B cell (primary cell): ENCODE results near the gene APOE. TPM values are rescaled to one million over a fixed set of nuclear protein-coding genes. Genes with fewer than 3 reads are reported as not detected.

Experiments used
- ATAC-seq: fragments of 200-7000 bp; cut with Tn5 transposase; one replicate; pipeline ENCODE4 v1.10.0; 2021; ENCODE audit warnings: low read depth, mild to moderate bottlenecking, moderate number of reproducible peaks, moderate library complexity
- CTCF ChIA-PET: fragments of 350-600 bp; sonication (Branson Sonifier 250); formaldehyde crosslinking; loops from one replicate; lab custom pipeline; 2021; ENCODE audit warnings: antibody characterized with exemption, inconsistent platforms; lab: Charles Lee
- POLR2A ChIA-PET: fragments of 350-600 bp; sonication (Branson Sonifier 250); formaldehyde crosslinking; loops from one replicate; lab custom pipeline; 2021; ENCODE audit warnings: antibody characterized with exemption; lab: Charles Lee
- DNase-seq: peaks from one replicate; pipeline ENCODE4 v3.0.0; 2013
- H2AFZ ChIP-seq: 2 replicates; pipeline ENCODE4 v1.6.1; 2012; ENCODE audit warnings: mild to moderate bottlenecking, low read depth, low read length; ENCODE audit not compliant: insufficient read depth, poor library complexity, severe bottlenecking
- H3K27ac ChIP-seq, 2 donors: 1 replicate in 1 of 2; 2 replicates in 1 of 2; pipeline ENCODE4 v1.5.1; 2012 to 2013; ENCODE audit warnings: low read length in 2 of 2, mild to moderate bottlenecking in 2 of 2, moderate library complexity in 1 of 2
- H3K27me3 ChIP-seq, 4 experiments: fragments of 200-600 bp in 1 of 4; sonication (generic) in 1 of 4; replicated peaks in 1 of 4; 1 replicate in 2 of 4; 2 replicates in 2 of 4; pipeline versions ENCODE4 v1.6.1 to v1.7.0; 2013 to 2016; ENCODE audit warnings: low read length in 3 of 4, mild to moderate bottlenecking in 2 of 4, mixed read lengths in 1 of 4, moderate library complexity in 1 of 4; ENCODE audit not compliant: insufficient read depth in 4 of 4, control insufficient read depth in 3 of 4; ENCODE audit errors: control extremely low read depth in 1 of 4
- H3K36me3 ChIP-seq, 2 experiments: replicated peaks in 1 of 2; 1 replicate in 1 of 2; 2 replicates in 1 of 2; pipeline versions ENCODE4 v1.6.1 to v1.7.1; 2013; ENCODE audit warnings: low read length in 1 of 2; ENCODE audit not compliant: insufficient read depth in 2 of 2, control insufficient read depth in 1 of 2; ENCODE audit errors: control extremely low read depth in 1 of 2, extremely low read depth in 1 of 2
- H3K4me1 ChIP-seq, 2 donors: fragments of 200-600 bp in 1 of 2; sonication (generic) in 1 of 2; 1 replicate in 1 of 2; 2 replicates in 1 of 2; pipeline versions ENCODE4 v1.5.1 to v1.6.1; 2013 to 2017; ENCODE audit warnings: low read length in 2 of 2; ENCODE audit not compliant: control insufficient read depth in 2 of 2, insufficient read depth in 2 of 2
- H3K4me2 ChIP-seq: replicated peaks from 2 replicates; pipeline ENCODE3; 2012; ENCODE audit warnings: mild to moderate bottlenecking, low read depth, low read length; ENCODE audit not compliant: poor library complexity, severe bottlenecking
- H3K4me3 ChIP-seq, 5 experiments: fragments of 200-600 bp in 1 of 5; sonication (generic) in 1 of 5; 1 replicate in 3 of 5; 2 replicates in 2 of 5; pipeline versions ENCODE4 v1.5.1 to v1.7.0; 2011 to 2016; ENCODE audit warnings: low read length in 4 of 5, mild to moderate bottlenecking in 4 of 5, low read depth in 2 of 5, control low read depth in 1 of 5, moderate library complexity in 1 of 5; ENCODE audit not compliant: insufficient read depth in 1 of 5; ENCODE audit errors: control extremely low read depth in 1 of 5, extremely low read depth in 1 of 5
- H3K79me2 ChIP-seq: fragments of 200-600 bp; sonication (generic); one replicate; pipeline ENCODE4 v1.6.0; 2016; ENCODE audit warnings: low read length; ENCODE audit not compliant: control insufficient read depth, insufficient read depth
- H3K9ac ChIP-seq: fragments of 200-600 bp; sonication (generic); 2 replicates; pipeline ENCODE4 v1.6.1; 2017; ENCODE audit warnings: mild to moderate bottlenecking, low read length, moderate library complexity
- H3K9me3 ChIP-seq, 3 donors: one replicate each; pipeline versions ENCODE4 v1.6.1 to v1.7.1; 2013; ENCODE audit warnings: low read length in 2 of 3; ENCODE audit not compliant: control insufficient read depth in 2 of 3, insufficient read depth in 1 of 3; ENCODE audit errors: control extremely low read depth in 1 of 3
- H4K20me1 ChIP-seq: 2 replicates; pipeline ENCODE4 v1.6.0; 2012; ENCODE audit warnings: mild to moderate bottlenecking, low read length; ENCODE audit not compliant: insufficient read depth, control insufficient read depth, poor library complexity, severe bottlenecking
- H3K27ac Mint-ChIP-seq: one replicate; pipeline ENCODE4 v1.8.0; 2021; ENCODE audit warnings: mixed read lengths
- H3K27me3 Mint-ChIP-seq: one replicate; pipeline ENCODE4 v1.8.0; 2021; ENCODE audit warnings: mixed read lengths
- H3K4me1 Mint-ChIP-seq: one replicate; pipeline ENCODE4 v1.8.0; 2021; ENCODE audit warnings: mixed read lengths
- H3K4me3 Mint-ChIP-seq: one replicate; pipeline ENCODE4 v1.8.0; 2021; ENCODE audit warnings: mixed read lengths
- H3K9me3 Mint-ChIP-seq: one replicate; pipeline ENCODE4 v1.8.0; 2022; ENCODE audit warnings: mixed read lengths; ENCODE audit not compliant: insufficient read depth
- EZH2 ChIP-seq: IDR thresholded peaks from 2 replicates; pipeline ENCODE4 v1.6.1; 2012; ENCODE audit warnings: borderline replicate concordance, low read depth, mild to moderate bottlenecking, moderate library complexity, low read length; ENCODE audit not compliant: insufficient read depth, poor library complexity, severe bottlenecking
- WGBS: methylation state at CpG from one replicate; pipeline ENCODE4 v1.1.5; 2013; ENCODE audit warnings: missing lambda C conversion rate; ENCODE audit not compliant: insufficient coverage; 5-methylcytosine and 5-hydroxymethylcytosine counted together
- intact Hi-C: fragments of 100-400 bp; cut with micrococcal nuclease; formaldehyde crosslinking; loops from one replicate; pipeline ENCODE4 v1.10.0; 2022
- polyA plus RNA-seq: library from polyadenylated mRNA; depleted of rRNA; stranded (reverse); fragments of >200 nt; gene quantifications from 2 replicates; pipeline ENCODE4 v1.2.3, GENCODE V29; 2012
- total RNA-seq, 2 donors: library from RNA; stranded (reverse); fragments of 120-200 nt in 1 of 2; gene quantifications; 1 replicate in 1 of 2; 2 replicates in 1 of 2; pipeline versions ENCODE4 v1.2.3 to v1.2.4, GENCODE V29; 2013 to 2022
- TF ChIP-seq, protein P1 (sequence below): fragments of 200-600 bp; IDR thresholded peaks from one replicate; pipeline ENCODE4 v1.8.0; 2022; ENCODE audit warnings: antibody characterized with exemption, mild to moderate bottlenecking

Gene APOE
- total and polyA plus RNA-seq, 2 donors (not counting 1 experiment from before 2014, with no cell fraction given): 0.74 to 2.8 TPM

GRCh38 chr19:44948237-44948636 lies 42.6 kb downstream of the APOE start:
- Histone ChIP-seq H3K36me3 (peaks cover 0 to 4% of the 10 kb centered on the region in 2 experiments), H3K9ac (no peak overlapping the region), H3K27ac (no peak overlapping the region), H3K9me3 (no peaks in the 10 kb centered on the region), H3K79me2 (peaks cover 26% of the 10 kb centered on the region), H3K27me3 (no peaks in the 10 kb centered on the region), H3K4me1 (peaks cover 4 to 11% of the 10 kb centered on the region in 2 donors), H2AFZ (no peak overlapping the region), H3K4me2 (no peak overlapping the region), H4K20me1 (peaks cover 4% of the 10 kb centered on the region), H3K4me3 (no peak overlapping the region)
- intact Hi-C loops: no loop called here
- Mint-ChIP-seq H3K4me1 (peaks cover 11% of the 10 kb centered on the region), H3K27me3 (no peaks in the 10 kb centered on the region), H3K9me3 (no peaks in the 10 kb centered on the region), H3K27ac (no peak overlapping the region), H3K4me3 (no peak overlapping the region)
- DNase-seq (no peak), ATAC-seq (no peak)
- TF ChIP-seq, protein P1, sequence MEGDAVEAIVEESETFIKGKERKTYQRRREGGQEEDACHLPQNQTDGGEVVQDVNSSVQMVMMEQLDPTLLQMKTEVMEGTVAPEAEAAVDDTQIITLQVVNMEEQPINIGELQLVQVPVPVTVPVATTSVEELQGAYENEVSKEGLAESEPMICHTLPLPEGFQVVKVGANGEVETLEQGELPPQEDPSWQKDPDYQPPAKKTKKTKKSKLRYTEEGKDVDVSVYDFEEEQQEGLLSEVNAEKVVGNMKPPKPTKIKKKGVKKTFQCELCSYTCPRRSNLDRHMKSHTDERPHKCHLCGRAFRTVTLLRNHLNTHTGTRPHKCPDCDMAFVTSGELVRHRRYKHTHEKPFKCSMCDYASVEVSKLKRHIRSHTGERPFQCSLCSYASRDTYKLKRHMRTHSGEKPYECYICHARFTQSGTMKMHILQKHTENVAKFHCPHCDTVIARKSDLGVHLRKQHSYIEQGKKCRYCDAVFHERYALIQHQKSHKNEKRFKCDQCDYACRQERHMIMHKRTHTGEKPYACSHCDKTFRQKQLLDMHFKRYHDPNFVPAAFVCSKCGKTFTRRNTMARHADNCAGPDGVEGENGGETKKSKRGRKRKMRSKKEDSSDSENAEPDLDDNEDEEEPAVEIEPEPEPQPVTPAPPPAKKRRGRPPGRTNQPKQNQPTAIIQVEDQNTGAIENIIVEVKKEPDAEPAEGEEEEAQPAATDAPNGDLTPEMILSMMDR: no peak
- TF ChIP-seq EZH2: no peak
- 90% methylated on average over 2 of the region's 5 CpGs for WGBS
- CTCF ChIA-PET: interaction anchor here (0.8 to 1.6 kb wide), 2 partner anchors 39 to 44 kb away, joined by 3 to 4 read pairs; no protein-coding TSS in a partner anchor
- POLR2A ChIA-PET: no interaction called here

GRCh38 chr19:44948763-44949374 lies 43.3 kb downstream of the APOE start:
- POLR2A ChIA-PET: no interaction called here
- Histone ChIP-seq H3K79me2 (peaks cover 32% of the 10 kb centered on the region), H3K4me3 (no peak overlapping the region), H2AFZ (no peak overlapping the region), H4K20me1 (peaks cover 4% of the 10 kb centered on the region), H3K9me3 (no peaks in the 10 kb centered on the region), H3K27ac (no peak overlapping the region), H3K9ac (no peak overlapping the region), H3K4me2 (no peak overlapping the region), H3K4me1 (peaks cover 6 to 10% of the 10 kb centered on the region in 2 donors), H3K27me3 (no peaks in the 10 kb centered on the region), H3K36me3 (peaks cover 0 to 4% of the 10 kb centered on the region in 2 experiments)
- no peak for TF ChIP-seq EZH2
- TF ChIP-seq, protein P1: no peak
- 98% methylated on average over 4 of the region's 5 CpGs for WGBS
- intact Hi-C loops: no loop called here
- DNase-seq (no peak), ATAC-seq (no peak)
- H3K27me3 Mint-ChIP-seq: no peaks in the 10 kb centered on the region
- no peak overlapping the region for H3K4me3 Mint-ChIP-seq
- no peak overlapping the region for H3K27ac Mint-ChIP-seq
- H3K4me1 Mint-ChIP-seq: peaks cover 11% of the 10 kb centered on the region
- CTCF ChIA-PET: interaction anchor here (0.7 to 1.6 kb wide), 4 partner anchors 9 to 259 kb away, joined by 3 to 4 read pairs (median 4); no protein-coding TSS in a partner anchor
- no peaks in the 10 kb centered on the region for H3K9me3 Mint-ChIP-seq
